Ovary (tissue), 9 donors: ENCODE data around the gene ADGRA3. TPM values are rescaled to one million over a fixed set of nuclear protein-coding genes. Genes with fewer than 3 reads are reported as not detected.

ENCODE experiments used
- DNase-seq, 5 donors: peaks; one replicate each; pipeline ENCODE4 v3.0.0-alpha.2; 2019 to 2020
- H3K27ac ChIP-seq, 2 donors: fragments of 200-600 bp; one replicate each; pipeline versions ENCODE4 v1.5.1 to v1.8.0; 2019 to 2022
- H3K27me3 ChIP-seq: fragments of 200-600 bp; one replicate; pipeline ENCODE4 v1.8.0; 2022
- H3K36me3 ChIP-seq: fragments of 200-600 bp; sonication (generic); one replicate; pipeline ENCODE4 v1.5.1; 2019
- H3K4me1 ChIP-seq: one replicate; pipeline ENCODE4 v1.8.1; 2013; ENCODE audit warnings: mild to moderate bottlenecking, moderate library complexity; ENCODE audit not compliant: insufficient read depth
- H3K4me3 ChIP-seq: fragments of 200-600 bp; sonication (generic); one replicate; pipeline ENCODE4 v1.5.1; 2017
- H3K9me3 ChIP-seq, 2 donors: fragments of 200-600 bp in 1 of 2; sonication (generic) in 1 of 2; one replicate each; pipeline versions ENCODE4 v1.5.1 to v1.8.1; 2013 to 2019; ENCODE audit warnings: mild to moderate bottlenecking in 1 of 2, moderate library complexity in 1 of 2
- EP300 ChIP-seq: sonication (generic); formaldehyde crosslinking; IDR thresholded peaks from one replicate; pipeline ENCODE4 v1.6.1; 2017; ENCODE audit warnings: antibody characterized with exemption
- POLR2A ChIP-seq: fragments of 450-650 bp; IDR thresholded peaks from one replicate; pipeline ENCODE4 v1.6.1; 2017; ENCODE audit warnings: antibody characterized with exemption, mild to moderate bottlenecking, moderate library complexity
- WGBS, 3 donors: extraction: QIAGEN DNeasy Blood & Tissue Kit in 1 of 3; methylation state at CpG; one replicate each; pipeline versions ENCODE4 v1.1.5 to v1.1.7; 2013 to 2017; 5-methylcytosine and 5-hydroxymethylcytosine counted together
- intact Hi-C, 4 donors: fragments of 100-400 bp; cut with DNase I; formaldehyde crosslinking; loops; one replicate each; pipeline versions ENCODE4 v1.11.0 to v1.15.1; 2022 to 2023
- polyA plus RNA-seq, 2 donors: library from polyadenylated mRNA; stranded (reverse); fragments of 200-250 nt in 1 of 2; fragments of 350-450 nt in 1 of 2; fragmentation: Illumina TruSeq in 1 of 2; extraction: RNeasy Lipid Tissue Mini Kit (QIAGEN cat#74804) in 1 of 2; gene quantifications; one replicate each; pipeline ENCODE4 v1.2.3, GENCODE V29; 2013 to 2014
- total RNA-seq, 7 donors: library from RNA; depleted of rRNA in 2 of 7; stranded (reverse); fragments of >200 nt in 2 of 7; fragmentation: NEBNext Ultra II Directional in 3 of 7; extraction: Animal tissue kit (Norgen Biotek cat#: 25700) in 3 of 7; gene quantifications; one replicate each; pipeline versions ENCODE4 v1.1.0 to v1.2.4, GENCODE V29; 2016 to 2023
- TF ChIP-seq, protein P1 (sequence below), 3 donors: fragments of 450-650 bp in 2 of 3; fragments of 200-600 bp in 1 of 3; IDR thresholded peaks; one replicate each; pipeline versions ENCODE4 v1.5.1 to v1.8.0; 2016 to 2022; ENCODE audit warnings: antibody characterized with exemption in 3 of 3, mild to moderate bottlenecking in 1 of 3
- donor health status: DM: no; HTN: no; CAD: no; lungs with moderate emphysema.
- donor health status: DM: no; HTN: no; CAD: no.
- donor health status: Bipolar disorder and iron deficiency.
- donor health status: DM: yes; HTN: yes; CAD: no.
- donor health status: DM: no; HTN: no; CAD: no.
- donor health status: DM: yes; HTN: yes; CAD: no.

Gene ADGRA3
- total and polyA plus RNA-seq, 9 donors, result 13.1 to 58.1 (median 24.3) TPM

DNA sequence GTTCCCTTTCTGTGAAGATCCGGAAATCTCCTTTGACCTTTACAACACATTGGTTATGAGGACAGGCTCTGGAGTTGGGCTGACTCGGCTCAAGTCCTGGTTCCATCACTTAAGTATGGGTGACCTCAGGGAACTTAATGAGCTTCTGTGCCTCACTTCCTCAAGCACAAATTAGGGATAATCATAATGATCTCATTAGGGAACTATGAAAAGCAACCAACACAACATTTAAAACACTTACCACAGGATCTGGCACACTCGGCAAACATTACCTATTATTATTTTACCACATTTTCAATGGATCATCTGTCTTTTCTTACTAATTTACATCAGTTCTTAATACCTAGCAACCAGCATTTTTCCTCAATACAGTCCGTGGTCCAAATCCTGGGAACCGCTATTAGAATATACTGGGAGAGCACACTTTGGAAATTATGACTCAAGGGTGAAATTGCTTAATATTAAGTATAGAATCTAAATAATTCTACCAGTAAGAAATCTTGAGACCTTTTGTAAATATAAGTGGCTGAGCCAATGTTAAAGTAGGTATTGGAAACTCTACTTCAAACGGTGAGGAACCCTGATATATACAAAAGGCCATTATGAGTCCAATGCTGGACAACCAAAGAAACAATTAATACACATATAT is 19.6 kb downstream of the ADGRA3 start:
- no peak for TF ChIP-seq POLR2A
- no peak for TF ChIP-seq EP300
- TF ChIP-seq, protein P1, sequence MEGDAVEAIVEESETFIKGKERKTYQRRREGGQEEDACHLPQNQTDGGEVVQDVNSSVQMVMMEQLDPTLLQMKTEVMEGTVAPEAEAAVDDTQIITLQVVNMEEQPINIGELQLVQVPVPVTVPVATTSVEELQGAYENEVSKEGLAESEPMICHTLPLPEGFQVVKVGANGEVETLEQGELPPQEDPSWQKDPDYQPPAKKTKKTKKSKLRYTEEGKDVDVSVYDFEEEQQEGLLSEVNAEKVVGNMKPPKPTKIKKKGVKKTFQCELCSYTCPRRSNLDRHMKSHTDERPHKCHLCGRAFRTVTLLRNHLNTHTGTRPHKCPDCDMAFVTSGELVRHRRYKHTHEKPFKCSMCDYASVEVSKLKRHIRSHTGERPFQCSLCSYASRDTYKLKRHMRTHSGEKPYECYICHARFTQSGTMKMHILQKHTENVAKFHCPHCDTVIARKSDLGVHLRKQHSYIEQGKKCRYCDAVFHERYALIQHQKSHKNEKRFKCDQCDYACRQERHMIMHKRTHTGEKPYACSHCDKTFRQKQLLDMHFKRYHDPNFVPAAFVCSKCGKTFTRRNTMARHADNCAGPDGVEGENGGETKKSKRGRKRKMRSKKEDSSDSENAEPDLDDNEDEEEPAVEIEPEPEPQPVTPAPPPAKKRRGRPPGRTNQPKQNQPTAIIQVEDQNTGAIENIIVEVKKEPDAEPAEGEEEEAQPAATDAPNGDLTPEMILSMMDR (IDR thresholded peaks at IDR 0.05), result no peak
- intact Hi-C loops, result no loop called here
- Histone ChIP-seq H3K27me3 (no peaks in the 10 kb centered on the region), H3K4me3 (no peak overlapping the region), H3K9me3 (no peaks in the 10 kb centered on the region), H3K36me3 (no peaks in the 10 kb centered on the region), H3K4me1 (no peaks in the 10 kb centered on the region), H3K27ac (no peak overlapping the region)
- WGBS, 3 donors, result 93 to 94% (median 94%) methylated on average over 6 of the region's 6 CpGs
- DNase-seq, result no peak

DNA sequence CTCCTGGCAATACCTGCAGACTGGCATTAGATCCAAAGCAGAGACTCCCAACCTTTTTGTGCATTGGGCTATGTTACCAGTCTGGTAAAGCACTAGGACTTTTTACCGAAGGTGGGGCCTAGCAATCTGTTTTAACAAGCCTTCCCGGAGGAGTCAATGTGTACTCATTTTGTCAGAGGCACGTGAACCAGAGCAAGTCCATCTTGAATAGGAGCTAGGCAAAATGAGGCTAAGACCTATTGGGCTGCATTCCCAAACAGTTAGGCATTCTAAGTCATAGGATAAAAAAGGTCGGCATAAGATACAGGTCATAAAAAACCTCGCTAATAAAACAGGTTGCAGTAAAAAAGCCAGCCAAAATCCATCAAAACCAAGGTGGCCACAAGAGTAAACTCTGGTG is 22.3 kb downstream of the ADGRA3 start:
- WGBS, 3 donors, result 94 to 98% (median 95%) methylated on average over 5 of the region's 5 CpGs
- no peaks in the 10 kb centered on the region for H3K36me3 ChIP-seq
- H3K9me3 ChIP-seq, result no peaks in the 10 kb centered on the region
- no peaks in the 10 kb centered on the region for H3K27me3 ChIP-seq
- no peak for DNase-seq
- no peaks in the 10 kb centered on the region for H3K4me1 ChIP-seq
- TF ChIP-seq EP300 (no peak), POLR2A (no peak)
- TF ChIP-seq, protein P1 (IDR thresholded peaks at IDR 0.05), result no peak
- intact Hi-C loops, result no loop called here
- no peak overlapping the region for H3K27ac ChIP-seq
- H3K4me3 ChIP-seq, result no peak overlapping the region

DNA sequence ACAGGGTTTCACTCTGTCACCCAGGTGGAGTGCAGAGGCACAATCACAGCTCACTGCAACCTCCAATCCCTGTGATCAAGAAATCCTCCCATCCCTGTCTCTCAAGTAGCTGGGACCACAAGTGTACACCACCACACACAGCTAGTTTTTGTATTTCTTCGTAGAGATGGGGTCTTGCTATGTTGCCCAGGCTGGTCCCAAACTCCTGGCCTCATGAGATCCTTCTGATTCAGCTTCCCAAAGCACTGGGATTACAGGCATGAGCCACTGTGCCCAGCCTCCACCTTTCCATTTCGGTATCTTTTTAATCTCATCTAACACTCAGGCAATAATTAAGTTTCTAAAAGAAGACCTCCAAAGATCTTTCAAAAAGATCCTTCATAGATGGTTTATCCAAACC is 22.9 kb downstream of the ADGRA3 start:
- H3K4me1 ChIP-seq, result no peaks in the 10 kb centered on the region
- DNase-seq, result no peak
- H3K36me3 ChIP-seq, result no peaks in the 10 kb centered on the region
- no peak overlapping the region for H3K27ac ChIP-seq
- 96 to 98% (median 98%) methylated on average over 2 of the region's 2 CpGs for WGBS, 3 donors
- H3K27me3 ChIP-seq, result no peaks in the 10 kb centered on the region
- intact Hi-C loops, result no loop called here
- H3K9me3 ChIP-seq, result no peaks in the 10 kb centered on the region
- no peak for TF ChIP-seq POLR2A
- TF ChIP-seq EP300, result no peak
- TF ChIP-seq, protein P1 (IDR thresholded peaks at IDR 0.05), result no peak
- H3K4me3 ChIP-seq, result no peak overlapping the region

DNA sequence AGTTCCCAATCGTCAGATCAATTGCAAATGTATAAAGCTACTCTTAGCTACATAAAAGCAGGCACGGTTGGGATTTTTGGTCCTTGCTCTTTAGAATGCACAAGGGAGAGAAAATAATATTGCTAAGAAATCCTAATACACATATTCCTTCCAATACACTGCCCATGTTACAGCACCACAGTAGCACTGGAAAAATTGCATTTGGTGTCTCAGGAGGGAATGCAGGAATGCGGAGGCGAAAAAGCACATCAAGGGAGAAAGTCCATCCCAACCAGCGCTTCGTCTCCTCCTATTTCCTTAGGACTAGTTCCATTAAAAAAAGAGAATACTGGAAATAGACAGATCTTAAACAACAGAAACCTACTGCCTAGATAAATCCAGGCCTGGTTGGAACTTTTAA is 23.9 kb downstream of the ADGRA3 start:
- intact Hi-C loops, result no loop called here
- 85 to 98% (median 89%) methylated on average over 6 of the region's 6 CpGs for WGBS, 3 donors
- Histone ChIP-seq H3K4me3 (no peak overlapping the region), H3K9me3 (no peaks in the 10 kb centered on the region), H3K27me3 (no peaks in the 10 kb centered on the region), H3K27ac (no peak overlapping the region), H3K4me1 (no peaks in the 10 kb centered on the region), H3K36me3 (no peaks in the 10 kb centered on the region)
- no peak for DNase-seq
- TF ChIP-seq EP300 (no peak), POLR2A (no peak)
- TF ChIP-seq, protein P1 (IDR thresholded peaks at IDR 0.05), result no peak
